Muscle layer of colon (tissue), 2 donors: ENCODE measurements around the gene IL13.
A peak's percentile ranks its signal among the peaks of the same experiment; 100 is the strongest.

ENCODE experiments used
- H3K27ac ChIP-seq: one replicate; pipeline ENCODE4 v1.7.0; 2013; ENCODE audit warnings: low read depth, mild to moderate bottlenecking, low read length, moderate library complexity
- H3K27me3 ChIP-seq, 2 donors: one replicate each; pipeline ENCODE4 v1.7.0; 2013; ENCODE audit warnings: low read length in 2 of 2, mild to moderate bottlenecking in 2 of 2; ENCODE audit not compliant: insufficient read depth in 2 of 2, control insufficient read depth in 1 of 2
- H3K36me3 ChIP-seq: one replicate; pipeline ENCODE4 v1.7.0; 2013; ENCODE audit warnings: mild to moderate bottlenecking, low read length; ENCODE audit not compliant: insufficient read depth
- H3K4me1 ChIP-seq: one replicate; pipeline ENCODE4 v1.7.0; 2013; ENCODE audit warnings: mild to moderate bottlenecking, low read length; ENCODE audit not compliant: insufficient read depth
- H3K4me3 ChIP-seq, 2 donors: one replicate each; pipeline ENCODE4 v1.7.0; 2013; ENCODE audit warnings: low read length in 2 of 2, low read depth in 1 of 2, mild to moderate bottlenecking in 1 of 2, moderate library complexity in 1 of 2
- H3K9ac ChIP-seq: one replicate; pipeline ENCODE4 v1.7.0; 2013; ENCODE audit warnings: low read length
- H3K9me3 ChIP-seq: one replicate; pipeline ENCODE4 v1.7.0; 2013; ENCODE audit warnings: mild to moderate bottlenecking, low read length
- donor health status: abdominal sarcoma.
- donor health status: Adenocarcinoma of cecum.

Gene IL13

DNA sequence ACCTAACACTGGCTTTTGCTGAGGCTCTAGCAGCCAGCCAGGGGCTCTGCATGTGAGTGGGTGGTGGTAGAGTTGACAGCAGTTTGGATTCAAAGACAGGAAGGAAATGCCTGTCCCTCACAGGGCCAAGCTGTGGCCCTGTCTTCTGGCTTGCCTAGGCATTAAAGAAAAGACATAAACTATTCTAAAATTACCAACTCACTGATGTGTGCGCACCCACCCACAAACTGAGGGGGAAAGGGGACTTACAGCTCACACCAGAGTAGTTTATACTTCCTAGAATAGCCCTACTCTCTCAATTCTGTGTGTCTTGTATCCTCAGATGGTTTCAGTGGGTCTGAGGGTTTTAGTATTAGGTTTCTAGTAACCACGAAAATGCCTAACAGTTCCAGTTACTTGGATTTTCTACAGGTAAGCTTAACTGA lies 18.3 kb upstream of the IL13 start:
- no peak overlapping the region for H3K4me3 ChIP-seq
- H3K9ac ChIP-seq = no peak overlapping the region
- H3K9me3 ChIP-seq = no peaks in the 10 kb centered on the region
- no peaks in the 10 kb centered on the region for H3K27me3 ChIP-seq
- H3K27ac ChIP-seq = no peak overlapping the region
- H3K36me3 ChIP-seq = peaks cover 46% of the 10 kb centered on the region
- no peaks in the 10 kb centered on the region for H3K4me1 ChIP-seq

DNA sequence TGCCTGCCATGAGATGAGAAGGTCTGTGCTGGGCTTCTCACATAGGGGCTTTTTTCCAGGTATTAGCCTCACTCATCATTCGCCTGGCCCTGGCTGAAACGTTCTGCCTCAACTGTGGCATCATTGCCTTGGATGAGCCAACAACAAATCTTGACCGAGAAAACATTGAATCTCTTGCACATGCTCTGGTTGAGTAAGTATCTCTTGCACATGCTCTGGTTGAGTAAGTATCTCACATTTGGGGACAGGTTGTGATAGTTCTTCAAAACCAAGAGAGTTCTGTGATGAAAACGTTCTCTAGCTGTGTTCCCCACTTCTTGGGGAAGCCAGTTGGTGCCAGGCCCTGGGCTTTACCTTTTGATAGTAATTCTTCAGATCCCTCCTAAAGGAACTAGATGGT lies 17.4 kb upstream of the IL13 start:
- no peak overlapping the region for H3K4me3 ChIP-seq
- peaks cover 46% of the 10 kb centered on the region for H3K36me3 ChIP-seq
- H3K27me3 ChIP-seq = no peaks in the 10 kb centered on the region
- H3K27ac ChIP-seq = no peak overlapping the region
- no peak overlapping the region for H3K9ac ChIP-seq
- no peaks in the 10 kb centered on the region for H3K9me3 ChIP-seq
- no peaks in the 10 kb centered on the region for H3K4me1 ChIP-seq

DNA sequence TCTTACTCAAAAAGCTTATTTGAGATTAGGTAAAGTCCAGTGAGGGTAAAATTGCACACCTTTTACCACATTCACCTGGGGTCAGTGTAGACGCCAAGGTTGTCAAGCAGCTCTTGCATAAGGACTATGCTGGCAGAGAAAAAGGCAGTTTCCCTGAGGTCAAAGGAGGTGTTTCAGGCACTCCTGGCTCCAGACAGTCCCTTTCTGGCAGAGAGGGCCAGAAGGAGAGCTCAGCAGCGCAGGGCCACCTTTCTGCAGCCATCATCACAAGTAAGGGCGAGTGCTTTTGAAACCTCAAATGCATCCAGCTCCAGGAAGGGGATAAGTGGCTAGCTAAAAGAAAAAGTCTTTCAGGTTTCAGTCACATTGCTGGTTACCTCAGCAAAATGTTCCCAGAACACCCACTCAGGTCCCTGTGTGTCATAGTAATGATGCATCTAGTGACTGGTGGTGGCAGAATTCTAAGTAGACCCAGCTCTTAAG lies 16.7 kb upstream of the IL13 start:
- Histone ChIP-seq H3K27me3 (no peaks in the 10 kb centered on the region), H3K9ac (no peak overlapping the region), H3K9me3 (no peaks in the 10 kb centered on the region), H3K4me1 (no peaks in the 10 kb centered on the region), H3K36me3 (peaks cover 46% of the 10 kb centered on the region), H3K4me3 (no peak overlapping the region), H3K27ac (no peak overlapping the region)

DNA sequence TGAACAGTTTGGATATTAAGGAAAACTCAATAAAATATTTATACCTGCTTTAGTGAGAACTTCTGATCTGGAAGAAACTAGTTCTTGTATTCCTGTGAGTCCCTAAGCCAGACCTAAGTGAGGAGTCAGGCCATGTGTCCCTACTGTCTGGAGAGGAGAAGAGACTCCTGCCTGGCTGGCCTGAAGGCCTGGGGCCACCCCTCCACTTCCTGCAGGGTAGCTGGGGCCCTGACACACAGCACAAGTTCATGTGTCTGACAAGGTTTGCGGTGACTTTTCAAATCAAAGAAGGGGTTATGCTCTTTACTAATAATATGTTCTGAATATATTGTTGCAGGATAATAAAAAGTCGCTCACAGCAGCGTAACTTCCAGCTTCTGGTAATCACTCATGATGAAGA lies 16.1 kb upstream of the IL13 start:
- Histone ChIP-seq H3K4me3 (no peak overlapping the region), H3K36me3 (peaks cover 46% of the 10 kb centered on the region), H3K9me3 (no peaks in the 10 kb centered on the region), H3K27ac (no peak overlapping the region), H3K4me1 (no peaks in the 10 kb centered on the region), H3K27me3 (no peaks in the 10 kb centered on the region), H3K9ac (no peak overlapping the region)

DNA sequence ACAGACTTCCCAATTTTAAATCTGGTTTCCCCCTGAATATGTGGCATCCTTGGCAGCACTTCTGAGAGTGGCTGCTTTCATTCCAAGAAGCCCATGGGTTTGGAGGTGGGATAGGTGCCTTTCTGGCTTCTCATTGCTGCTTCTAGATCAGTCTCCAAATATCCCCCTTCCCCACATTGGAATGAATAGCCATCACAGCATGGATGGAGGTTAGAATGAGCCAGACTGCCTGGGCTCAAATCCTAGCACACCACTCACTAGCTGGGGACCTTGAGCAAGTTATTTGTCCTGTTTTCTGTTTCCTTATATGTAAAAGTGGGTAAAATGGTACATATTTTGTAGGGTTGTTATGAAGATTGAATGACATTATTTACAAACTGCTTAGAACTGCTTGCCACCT lies 13.8 kb upstream of the IL13 start:
- no peak overlapping the region for H3K9ac ChIP-seq
- H3K9me3 ChIP-seq = no peaks in the 10 kb centered on the region
- H3K4me1 ChIP-seq = no peaks in the 10 kb centered on the region
- no peaks in the 10 kb centered on the region for H3K27me3 ChIP-seq
- no peak overlapping the region for H3K27ac ChIP-seq
- H3K36me3 ChIP-seq = peaks cover 34% of the 10 kb centered on the region
- H3K4me3 ChIP-seq = no peak overlapping the region

DNA sequence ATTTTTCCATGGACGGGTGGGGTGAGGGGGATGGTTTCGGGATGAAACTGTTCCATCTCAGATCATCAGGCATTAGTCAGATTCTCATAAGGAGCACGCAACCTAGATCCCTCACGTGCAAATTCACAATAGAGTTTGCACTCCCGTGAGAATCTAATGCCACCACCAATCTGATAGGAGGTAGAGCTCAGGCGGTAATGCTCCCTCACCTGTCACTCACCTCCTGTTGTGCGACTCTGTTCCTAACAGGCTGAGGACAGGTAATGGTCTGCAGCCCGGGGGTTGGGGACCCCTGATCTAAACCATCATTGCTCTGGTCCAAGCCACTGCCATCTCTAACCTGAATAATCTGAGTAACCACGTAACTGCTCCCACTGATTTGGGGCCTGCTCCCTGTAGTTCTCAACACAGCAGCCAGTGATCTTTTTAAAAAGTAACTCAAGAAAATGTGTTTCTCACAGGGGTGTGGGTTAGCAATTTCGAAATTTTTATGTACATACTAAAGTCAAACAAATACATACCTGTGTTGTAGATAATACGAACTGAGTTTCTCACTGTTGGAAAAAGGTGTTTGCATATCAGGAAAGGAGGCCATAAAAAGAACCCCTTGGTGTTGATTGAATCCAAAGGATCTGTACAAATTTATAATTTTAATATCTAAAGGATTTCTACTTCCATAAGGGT lies 11.2 kb upstream of the IL13 start:
- Histone ChIP-seq H3K4me3 (no peak overlapping the region), H3K4me1 (no peaks in the 10 kb centered on the region), H3K9ac (no peak overlapping the region), H3K36me3 (peaks cover 11% of the 10 kb centered on the region), H3K9me3 (no peaks in the 10 kb centered on the region), H3K27ac (no peak overlapping the region), H3K27me3 (no peaks in the 10 kb centered on the region)

DNA sequence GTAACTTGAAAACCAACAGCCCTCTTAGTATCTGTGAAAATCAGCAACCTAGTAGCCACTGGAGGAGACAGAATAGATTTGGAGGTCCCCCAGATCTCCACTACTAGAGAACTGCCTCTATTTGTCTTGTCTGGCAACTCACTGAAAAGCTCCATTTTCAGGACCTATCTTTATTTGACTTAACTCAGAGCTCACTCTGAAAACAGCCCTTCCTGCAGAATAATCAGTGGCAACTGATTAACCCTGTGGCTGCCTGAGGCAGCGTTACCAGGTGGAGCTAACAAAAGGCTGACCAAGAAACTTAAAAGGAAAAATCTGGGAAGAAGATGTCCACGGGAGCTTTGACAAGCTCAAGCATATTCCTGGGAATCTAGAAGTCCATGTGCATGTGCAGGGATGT lies 10.5 kb upstream of the IL13 start:
- H3K9me3 ChIP-seq = no peaks in the 10 kb centered on the region
- no peak overlapping the region for H3K27ac ChIP-seq
- H3K4me3 ChIP-seq = no peak overlapping the region
- no peak overlapping the region for H3K9ac ChIP-seq
- H3K36me3 ChIP-seq = peaks cover 6% of the 10 kb centered on the region
- H3K4me1 ChIP-seq = no peaks in the 10 kb centered on the region
- no peaks in the 10 kb centered on the region for H3K27me3 ChIP-seq

DNA sequence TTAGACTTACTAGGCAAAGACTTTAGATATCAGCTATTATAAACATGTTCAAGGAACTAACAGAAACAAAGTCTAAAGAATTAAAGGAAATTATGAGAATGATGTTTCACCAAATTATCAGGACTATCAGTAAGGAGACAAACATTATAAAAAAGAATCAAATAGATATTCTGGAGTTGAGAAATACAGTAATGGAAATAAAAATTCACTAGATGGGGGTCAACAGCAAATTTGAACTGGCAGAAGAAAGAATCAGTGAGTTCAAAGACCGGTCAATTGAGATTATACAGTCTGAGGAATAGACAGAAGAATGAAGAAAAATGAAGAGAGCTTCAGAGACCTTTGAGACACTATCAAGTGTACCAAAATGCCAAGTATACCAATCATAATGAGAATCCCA lies 9.6 kb upstream of the IL13 start:
- Histone ChIP-seq H3K27me3 (peaks cover 0 to 2% of the 10 kb centered on the region in 2 donors), H3K4me1 (no peaks in the 10 kb centered on the region), H3K4me3 (no peak overlapping the region), H3K9ac (no peak overlapping the region), H3K9me3 (no peaks in the 10 kb centered on the region), H3K27ac (no peak overlapping the region), H3K36me3 (peaks cover under 1% of the 10 kb centered on the region)

DNA sequence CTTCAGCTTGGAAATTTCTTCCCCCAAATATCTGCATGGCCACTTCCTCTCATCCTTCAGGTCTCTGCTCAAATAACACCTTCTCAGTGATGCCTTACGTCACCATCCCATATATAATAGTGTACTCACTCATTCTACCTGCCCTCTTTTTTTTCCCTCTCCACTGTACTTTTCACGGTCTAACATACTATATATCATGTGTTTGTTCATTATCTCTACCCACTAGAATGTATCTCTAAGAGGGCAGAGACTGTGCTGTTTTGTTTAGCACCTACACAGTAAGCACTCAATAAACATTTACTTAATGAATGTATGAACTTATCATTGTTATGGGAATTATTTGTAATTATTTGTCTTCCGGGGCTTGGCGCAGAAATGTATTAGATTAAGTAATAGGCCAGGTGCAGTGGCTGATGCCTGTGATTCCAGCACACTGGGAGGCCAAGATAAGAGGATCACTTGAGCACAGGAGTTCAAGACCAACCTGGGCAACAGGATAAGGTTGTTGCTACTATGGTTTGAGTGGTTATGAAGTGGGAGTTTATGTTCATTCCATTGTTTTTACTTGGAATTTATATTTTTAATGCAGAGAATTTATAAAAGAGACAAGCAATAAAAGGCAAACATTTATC lies 6.0 kb upstream of the IL13 start:
- peaks cover 8% of the 10 kb centered on the region for H3K4me1 ChIP-seq
- H3K36me3 ChIP-seq = no peaks in the 10 kb centered on the region
- H3K27ac ChIP-seq = no peak overlapping the region
- peaks cover 11 to 28% of the 10 kb centered on the region in 2 donors for H3K27me3 ChIP-seq
- no peaks in the 10 kb centered on the region for H3K9me3 ChIP-seq
- H3K4me3 ChIP-seq = no peak overlapping the region
- no peak overlapping the region for H3K9ac ChIP-seq

DNA sequence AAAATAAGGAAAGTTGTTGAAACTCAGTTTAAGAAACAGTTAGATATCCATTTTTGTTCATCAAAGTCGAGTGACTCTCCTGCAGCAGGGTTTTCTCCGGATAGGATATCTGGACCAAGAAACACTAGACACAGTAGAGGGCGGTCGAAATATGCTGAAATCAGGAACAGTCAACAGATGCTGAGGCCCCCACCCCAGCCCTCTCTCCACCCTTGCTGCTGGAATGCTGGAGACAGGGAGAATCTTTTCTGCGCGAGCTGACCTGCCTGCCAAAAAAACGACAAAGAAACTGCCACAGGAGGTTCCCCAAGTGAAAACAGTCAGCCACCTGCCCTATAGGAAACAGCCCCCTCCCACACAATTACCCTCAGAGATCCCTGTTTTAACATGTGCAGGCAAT lies 4.3 kb upstream of the IL13 start:
- peaks cover 12 to 32% of the 10 kb centered on the region in 2 donors for H3K27me3 ChIP-seq
- no peaks in the 10 kb centered on the region for H3K9me3 ChIP-seq
- peaks cover 8% of the 10 kb centered on the region for H3K4me1 ChIP-seq
- no peak overlapping the region for H3K4me3 ChIP-seq
- H3K9ac ChIP-seq = no peak overlapping the region
- H3K36me3 ChIP-seq = no peaks in the 10 kb centered on the region
- no peak overlapping the region for H3K27ac ChIP-seq

DNA sequence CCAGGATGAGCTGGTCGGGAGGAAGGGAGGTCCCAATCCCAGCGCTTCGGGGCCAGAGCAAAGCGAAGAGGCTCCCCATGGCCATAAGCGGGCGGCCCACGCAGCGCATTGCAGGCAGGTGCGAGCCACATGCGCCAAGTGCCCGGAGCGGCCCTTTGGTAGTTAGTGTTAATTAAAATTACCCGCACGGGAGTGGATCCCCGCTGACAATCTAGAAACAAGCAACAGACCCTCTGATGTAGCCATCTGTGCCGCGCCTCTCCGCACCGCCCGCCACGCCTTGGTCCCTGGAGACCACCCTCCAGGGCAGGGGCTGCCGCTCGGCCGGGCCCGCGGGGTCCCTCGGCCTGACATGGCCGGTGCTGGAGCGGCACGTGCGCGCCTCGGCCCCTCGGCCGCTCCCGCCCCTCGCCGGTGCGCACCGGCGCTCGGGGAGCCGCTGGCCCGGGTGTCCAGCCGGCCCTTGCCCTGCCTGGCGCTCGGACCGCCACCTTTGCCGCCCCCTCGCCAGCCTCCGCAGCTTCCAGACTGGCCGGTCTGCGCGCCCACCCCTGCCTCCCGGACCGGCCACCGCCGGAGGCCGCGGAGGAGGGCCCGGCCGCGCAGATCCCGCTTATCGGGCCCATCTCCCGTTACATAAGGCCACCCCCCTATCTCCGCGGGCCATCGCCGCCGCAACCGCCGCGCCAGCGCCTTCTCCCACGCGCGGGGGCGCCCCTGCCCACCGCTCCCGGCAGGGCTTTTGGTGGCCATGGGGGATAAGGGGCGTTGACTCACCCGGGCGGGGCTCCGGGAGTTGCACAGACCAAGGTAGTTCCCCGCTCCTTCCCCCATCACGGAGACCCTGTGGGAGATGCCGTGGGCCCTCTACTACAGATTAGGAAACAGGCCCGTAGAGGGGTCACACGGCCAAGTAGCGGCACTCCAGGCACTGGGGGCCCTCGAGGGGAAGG lies 1.9 kb upstream of the IL13 start:
- Histone ChIP-seq H3K27ac (no peak overlapping the region), H3K4me3 (peak overlapping the region; percentile 47 to 64), H3K36me3 (no peaks in the 10 kb centered on the region), H3K9me3 (no peaks in the 10 kb centered on the region), H3K9ac (no peak overlapping the region), H3K4me1 (peaks cover 8% of the 10 kb centered on the region), H3K27me3 (peaks cover 12 to 32% of the 10 kb centered on the region in 2 donors)
